Neutrophil (primary cell): ENCODE data around the gene GPR132.

ENCODE experiments used
- H3K27ac ChIP-seq: fragments of 200-600 bp; sonication (generic); 2 replicates; pipeline ENCODE4 v1.5.1; 2016; ENCODE audit warnings: mild to moderate bottlenecking, moderate library complexity
- H3K27me3 ChIP-seq: fragments of 200-600 bp; sonication (generic); 2 replicates; pipeline ENCODE4 v1.6.0; 2016; ENCODE audit warnings: mild to moderate bottlenecking
- H3K36me3 ChIP-seq: fragments of 200-600 bp; sonication (generic); 2 replicates; pipeline ENCODE4 v1.5.1; 2017
- H3K4me1 ChIP-seq, 2 experiments: fragments of 200-600 bp in 1 of 2; sonication (generic) in 1 of 2; 1 replicate in 1 of 2; 2 replicates in 1 of 2; pipeline versions ENCODE4 v1.5.1 to v1.6.1; 2013 to 2016; ENCODE audit warnings: low read depth in 1 of 2, low read length in 1 of 2, mild to moderate bottlenecking in 1 of 2, moderate library complexity in 1 of 2; ENCODE audit not compliant: control insufficient read depth in 1 of 2, insufficient read depth in 1 of 2
- H3K4me3 ChIP-seq, 2 experiments: fragments of 200-600 bp in 1 of 2; sonication (generic) in 1 of 2; 1 replicate in 1 of 2; 2 replicates in 1 of 2; pipeline ENCODE4 v1.5.1; 2013 to 2016; ENCODE audit warnings: low read depth in 1 of 2, low read length in 1 of 2, mild to moderate bottlenecking in 1 of 2, moderate library complexity in 1 of 2
- H3K9me3 ChIP-seq: fragments of 200-600 bp; sonication (generic); 2 replicates; pipeline ENCODE4 v1.5.1; 2016
- TF ChIP-seq, protein P1 (sequence below): fragments of 200-600 bp; sonication (generic); IDR thresholded peaks from 2 replicates; pipeline ENCODE4 v1.5.1; 2016; ENCODE audit warnings: antibody characterized with exemption

Gene GPR132

DNA sequence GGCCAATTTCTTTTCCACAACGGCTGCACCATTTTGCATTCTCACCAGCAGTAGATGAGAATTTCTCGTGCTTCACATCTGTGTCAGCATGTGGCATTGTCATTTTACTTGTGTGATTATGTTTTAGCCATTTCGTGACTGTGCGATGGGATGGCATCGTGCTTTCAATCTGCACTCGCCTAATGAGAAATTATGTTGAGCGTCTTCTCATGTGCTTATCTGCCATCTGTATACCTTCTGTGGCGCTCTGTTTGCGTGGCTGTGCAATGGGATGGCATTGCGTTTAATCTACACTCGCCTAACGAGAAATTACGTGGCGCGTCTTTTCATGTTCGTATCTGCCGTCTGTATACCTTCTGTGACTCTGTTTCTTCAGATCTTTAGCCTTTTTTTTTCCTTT, 14.9 kb upstream of the GPR132 start:
- Histone ChIP-seq H3K4me3 (no peak overlapping the region), H3K27ac (no peak overlapping the region), H3K9me3 (no peaks in the 10 kb centered on the region), H3K27me3 (peaks cover 28% of the 10 kb centered on the region), H3K4me1 (peaks cover 19% of the 10 kb centered on the region in 2 experiments), H3K36me3 (no peaks in the 10 kb centered on the region)
- TF ChIP-seq, protein P1, sequence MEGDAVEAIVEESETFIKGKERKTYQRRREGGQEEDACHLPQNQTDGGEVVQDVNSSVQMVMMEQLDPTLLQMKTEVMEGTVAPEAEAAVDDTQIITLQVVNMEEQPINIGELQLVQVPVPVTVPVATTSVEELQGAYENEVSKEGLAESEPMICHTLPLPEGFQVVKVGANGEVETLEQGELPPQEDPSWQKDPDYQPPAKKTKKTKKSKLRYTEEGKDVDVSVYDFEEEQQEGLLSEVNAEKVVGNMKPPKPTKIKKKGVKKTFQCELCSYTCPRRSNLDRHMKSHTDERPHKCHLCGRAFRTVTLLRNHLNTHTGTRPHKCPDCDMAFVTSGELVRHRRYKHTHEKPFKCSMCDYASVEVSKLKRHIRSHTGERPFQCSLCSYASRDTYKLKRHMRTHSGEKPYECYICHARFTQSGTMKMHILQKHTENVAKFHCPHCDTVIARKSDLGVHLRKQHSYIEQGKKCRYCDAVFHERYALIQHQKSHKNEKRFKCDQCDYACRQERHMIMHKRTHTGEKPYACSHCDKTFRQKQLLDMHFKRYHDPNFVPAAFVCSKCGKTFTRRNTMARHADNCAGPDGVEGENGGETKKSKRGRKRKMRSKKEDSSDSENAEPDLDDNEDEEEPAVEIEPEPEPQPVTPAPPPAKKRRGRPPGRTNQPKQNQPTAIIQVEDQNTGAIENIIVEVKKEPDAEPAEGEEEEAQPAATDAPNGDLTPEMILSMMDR, result no peak

DNA sequence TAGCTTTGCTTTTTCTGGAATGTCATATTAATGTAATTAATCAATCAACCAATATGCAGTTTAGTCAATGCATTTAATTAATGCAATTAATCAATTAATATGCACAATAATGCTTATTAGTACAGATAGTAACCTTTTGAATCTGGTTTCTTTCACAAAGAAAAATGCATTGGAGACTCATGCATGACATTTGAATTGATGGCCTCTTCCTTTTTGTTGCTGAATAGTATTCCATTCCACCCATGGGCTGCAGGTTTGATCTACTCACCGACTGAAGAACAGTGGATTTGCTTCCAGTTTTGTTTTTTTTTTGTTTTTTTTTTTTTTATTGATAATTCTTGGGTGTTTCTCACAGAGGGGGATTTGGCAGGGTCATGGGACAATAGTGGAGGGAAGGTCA, 13.1 kb upstream of the GPR132 start:
- TF ChIP-seq, protein P1, result no peak
- peaks cover 19% of the 10 kb centered on the region in 2 experiments for H3K4me1 ChIP-seq
- no peaks in the 10 kb centered on the region for H3K9me3 ChIP-seq
- no peaks in the 10 kb centered on the region for H3K36me3 ChIP-seq
- no peak overlapping the region for H3K27ac ChIP-seq
- no peak overlapping the region for H3K4me3 ChIP-seq
- peaks cover 11% of the 10 kb centered on the region for H3K27me3 ChIP-seq

DNA sequence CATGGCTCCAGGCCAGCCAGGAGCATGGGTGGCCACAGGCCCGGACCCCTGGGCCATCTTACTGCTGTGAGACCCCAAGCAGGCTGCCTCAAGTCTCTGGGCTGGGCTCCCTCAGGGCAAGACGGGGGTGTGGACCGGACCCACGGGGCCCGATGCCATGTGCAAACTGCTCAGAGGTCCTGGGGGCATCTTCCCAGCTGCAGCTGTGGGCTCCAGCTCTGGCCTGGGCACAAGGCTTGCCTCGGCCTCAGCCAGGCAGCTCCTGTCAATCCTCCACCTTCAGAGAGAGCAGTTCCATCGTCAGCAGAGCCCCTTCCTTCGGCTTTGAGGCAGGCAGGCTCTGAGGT, 12.4 kb upstream of the GPR132 start:
- TF ChIP-seq, protein P1, result no peak
- Histone ChIP-seq H3K36me3 (no peaks in the 10 kb centered on the region), H3K4me3 (no peak overlapping the region), H3K4me1 (peaks cover 19% of the 10 kb centered on the region in 2 experiments), H3K27me3 (peaks cover 7% of the 10 kb centered on the region), H3K9me3 (no peaks in the 10 kb centered on the region), H3K27ac (no peak overlapping the region)

DNA sequence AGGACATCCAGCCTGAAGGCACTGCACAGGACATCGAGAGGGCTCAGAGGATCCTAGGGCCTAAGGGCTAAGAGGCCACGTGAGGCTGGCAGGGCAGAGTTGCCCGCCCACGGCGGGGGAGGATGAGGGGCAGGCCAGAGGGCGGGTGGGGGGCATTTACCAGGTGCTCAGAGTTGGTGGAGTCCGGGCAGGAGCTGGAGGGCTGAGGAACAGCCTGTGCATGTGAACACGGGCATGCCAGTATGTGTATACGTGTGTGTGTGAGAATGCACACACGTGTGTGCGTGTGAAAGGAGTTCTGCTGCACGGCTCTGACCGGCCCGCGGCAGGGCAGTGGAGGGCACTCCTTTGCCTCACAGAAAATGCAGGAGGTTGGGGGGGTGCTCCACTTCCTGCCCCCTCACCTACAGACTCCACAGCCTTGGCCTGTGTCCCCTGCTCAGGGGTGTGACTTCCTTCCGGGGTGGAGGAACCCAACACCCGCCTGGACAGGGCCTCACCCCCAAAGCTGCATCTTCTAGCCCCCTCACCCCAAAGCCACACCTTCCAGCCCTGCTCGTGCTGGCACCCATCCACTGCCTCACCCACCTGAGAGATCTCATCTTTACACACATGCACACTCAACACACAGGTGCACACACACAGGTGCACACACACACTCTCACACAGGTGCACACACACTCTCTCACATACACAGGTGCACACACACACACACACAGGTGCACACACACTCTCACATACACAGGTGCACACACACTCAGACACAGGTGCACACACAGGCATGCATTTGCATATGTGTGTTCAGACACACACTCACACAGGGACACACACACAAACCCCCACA, 11.8 kb upstream of the GPR132 start:
- Histone ChIP-seq H3K4me3 (no peak overlapping the region), H3K27ac (no peak overlapping the region), H3K36me3 (no peaks in the 10 kb centered on the region), H3K27me3 (peaks cover 6% of the 10 kb centered on the region), H3K9me3 (no peaks in the 10 kb centered on the region), H3K4me1 (peaks cover 19% of the 10 kb centered on the region in 2 experiments)
- TF ChIP-seq, protein P1, result no peak

DNA sequence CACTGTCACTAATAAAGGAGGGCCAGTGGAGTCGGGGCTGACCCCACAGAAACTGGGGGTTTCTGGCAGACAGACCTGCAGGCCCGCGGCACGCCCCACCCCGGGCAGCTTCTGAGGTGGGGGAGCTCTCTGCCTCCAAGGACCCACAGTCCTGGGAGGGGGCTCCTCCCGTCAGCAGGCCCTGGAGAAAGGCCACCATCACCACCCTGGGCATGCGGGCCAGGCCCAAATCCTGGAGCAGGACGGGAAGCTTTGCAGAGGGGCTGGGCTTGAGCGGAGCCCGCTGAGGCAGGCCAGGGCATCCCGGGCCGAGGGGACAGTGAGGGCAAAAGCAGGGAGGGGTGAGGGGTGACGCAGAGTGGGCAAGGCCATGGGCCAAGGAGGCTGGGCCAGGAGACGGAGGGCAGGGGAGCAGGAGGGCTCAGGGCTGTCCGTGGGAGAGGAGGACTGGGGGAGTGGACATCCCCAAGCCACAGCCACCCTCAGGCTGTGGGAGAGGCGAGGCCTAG, 11.1 kb upstream of the GPR132 start:
- Histone ChIP-seq H3K36me3 (no peaks in the 10 kb centered on the region), H3K4me1 (peaks cover 19% of the 10 kb centered on the region in 2 experiments), H3K27ac (no peak overlapping the region), H3K9me3 (no peaks in the 10 kb centered on the region), H3K4me3 (no peak overlapping the region), H3K27me3 (peaks cover 3% of the 10 kb centered on the region)
- TF ChIP-seq, protein P1, result no peak
